Amygdala (tissue), 56 donors: ENCODE results near the gene LIMS2.

Experiments used
- DNase-seq, 56 donors: peaks; one replicate each; lab custom pipeline; 2025; lab: John Stamatoyannopoulos, UW

Gene LIMS2

DNA sequence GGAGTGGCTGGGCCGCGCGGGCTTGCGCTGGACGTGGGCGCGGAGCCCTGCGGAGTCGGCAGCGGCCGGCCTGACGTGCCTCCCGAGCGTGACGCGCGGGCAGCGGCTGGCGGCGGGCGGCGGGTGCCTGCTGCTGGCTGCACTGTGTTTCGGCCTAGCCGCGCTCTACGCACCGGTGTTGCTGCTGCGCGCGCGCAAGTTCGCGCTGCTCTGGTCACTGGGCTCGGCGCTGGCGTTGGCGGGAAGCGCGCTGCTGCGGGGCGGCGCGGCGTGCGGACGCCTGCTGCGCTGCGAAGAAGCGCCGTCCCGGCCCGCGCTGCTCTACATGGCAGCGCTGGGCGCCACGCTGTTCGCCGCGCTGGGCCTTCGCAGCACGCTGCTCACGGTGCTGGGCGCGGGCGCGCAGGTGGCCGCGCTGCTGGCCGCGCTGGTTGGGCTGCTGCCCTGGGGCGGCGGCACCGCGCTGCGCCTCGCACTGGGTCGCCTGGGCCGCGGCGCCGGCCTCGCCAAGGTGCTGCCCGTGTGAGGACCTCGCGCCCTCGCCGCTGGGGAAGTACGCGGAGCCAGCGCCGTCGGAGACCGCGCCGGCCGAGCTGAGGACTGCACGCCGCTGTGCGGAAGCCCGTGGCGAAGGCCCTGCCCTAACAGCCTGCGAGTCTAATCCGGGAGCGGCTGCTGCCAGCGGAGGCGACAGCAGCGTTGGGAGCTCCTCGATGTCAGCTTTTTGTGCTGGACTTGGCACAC, 26.5 kb upstream of the LIMS2 start:
- peak in 36 of 56 donors; percentile 24 to 85 (median 68) for DNase-seq

DNA sequence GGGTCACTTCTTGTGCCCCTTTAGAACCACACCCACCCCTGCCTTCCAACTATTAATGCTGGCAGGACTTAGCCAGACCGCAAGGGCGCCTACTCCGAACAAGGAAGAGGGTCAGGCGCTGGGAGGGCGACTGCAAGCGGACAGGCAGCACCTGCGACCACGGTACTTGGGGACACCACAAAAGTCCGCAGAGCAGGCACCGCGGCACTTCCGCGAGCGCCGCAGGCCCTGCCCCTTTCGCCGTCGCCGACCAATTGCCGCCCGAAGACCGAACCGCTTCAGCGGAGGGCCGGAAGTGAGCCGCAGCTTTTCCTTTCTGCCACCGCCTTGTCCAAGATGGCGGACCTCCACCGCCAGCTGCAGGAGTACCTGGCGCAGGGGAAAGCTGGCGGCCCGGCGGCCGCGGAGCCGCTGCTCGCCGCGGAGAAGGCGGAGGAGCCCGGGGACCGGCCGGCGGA, 25.9 kb upstream of the LIMS2 start, which contains the start of gene SFT2D3:
Gene SFT2D3 (plus strand): TSS at position 305 of the 458 bp plus-strand sequence. CDS start 32 bp downstream, at position 337.
- DNase-seq, result peak; percentile 34 to 94 (median 85)

DNA sequence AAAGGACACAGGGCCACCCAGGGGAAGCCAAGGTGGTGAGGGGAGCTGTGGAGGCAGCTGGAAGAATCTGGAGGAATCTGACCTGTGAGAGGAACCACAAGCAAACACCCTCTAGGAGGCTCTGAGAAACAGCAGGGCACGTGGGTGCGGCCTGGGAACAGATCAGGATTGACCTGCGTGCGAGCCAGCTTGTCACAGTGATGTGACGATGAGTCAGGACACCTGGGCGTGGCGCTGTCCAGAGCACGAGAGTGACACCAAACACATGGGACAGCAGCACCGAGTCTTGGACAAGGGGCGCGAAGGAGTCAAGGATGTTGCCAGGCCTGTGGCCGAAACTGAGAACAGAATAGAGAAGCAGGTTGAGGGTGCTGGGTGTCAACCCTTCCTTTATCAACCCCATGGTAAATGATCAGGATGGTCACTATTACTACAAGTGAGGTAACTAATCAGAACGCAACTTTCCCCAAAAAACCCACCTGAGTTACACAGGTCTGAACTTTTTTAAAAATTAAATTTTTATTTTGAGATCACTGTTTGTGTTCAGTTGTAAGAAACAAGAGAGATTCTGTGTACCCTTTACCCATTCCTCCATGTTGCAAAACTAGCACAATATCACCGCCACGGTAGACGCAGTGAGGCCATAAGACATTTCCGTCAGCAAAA, 25.3 kb upstream of the LIMS2 start:
- DNase-seq, result peak in 13 of 56 donors; percentile 9 to 44 (median 28)

DNA sequence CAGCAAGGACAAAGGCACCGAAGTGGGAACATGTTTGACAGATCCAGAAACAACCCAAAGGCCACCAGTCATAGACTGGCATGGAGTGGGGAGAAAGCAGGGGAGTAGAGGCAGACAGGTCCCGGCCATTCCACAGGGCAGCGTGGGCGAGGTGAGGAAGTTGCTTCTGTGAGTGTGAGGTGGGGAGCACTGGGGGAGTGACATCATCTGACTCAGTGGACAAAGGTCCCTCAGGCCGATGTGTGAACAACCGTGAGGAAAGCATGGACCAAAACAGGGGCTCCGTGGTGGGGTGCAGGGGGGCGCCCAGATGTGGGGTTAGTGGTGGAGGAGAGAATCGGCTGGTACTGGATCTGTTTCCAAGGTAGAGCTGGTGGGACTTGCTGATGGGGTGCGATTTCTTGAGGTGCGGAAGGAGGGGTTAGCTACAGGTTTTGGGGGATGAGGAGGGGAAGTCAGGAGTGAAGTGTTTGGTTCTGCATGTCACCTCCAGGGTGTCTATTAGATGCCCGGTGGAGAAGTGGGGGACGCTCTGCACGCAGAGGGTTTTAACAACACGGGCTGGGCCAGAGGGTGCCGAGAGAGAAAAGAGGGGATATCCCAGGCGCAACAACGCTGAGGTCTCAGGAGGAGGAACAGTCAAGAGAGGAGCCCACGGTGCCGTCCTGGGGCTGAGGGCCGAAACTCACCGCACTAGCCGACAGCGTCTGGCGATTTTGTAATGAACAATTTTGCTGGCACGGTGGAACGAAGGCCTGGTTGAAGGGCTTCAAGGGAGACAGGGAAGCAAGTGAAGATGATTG, 23.4 kb upstream of the LIMS2 start:
- DNase-seq, result no peak

DNA sequence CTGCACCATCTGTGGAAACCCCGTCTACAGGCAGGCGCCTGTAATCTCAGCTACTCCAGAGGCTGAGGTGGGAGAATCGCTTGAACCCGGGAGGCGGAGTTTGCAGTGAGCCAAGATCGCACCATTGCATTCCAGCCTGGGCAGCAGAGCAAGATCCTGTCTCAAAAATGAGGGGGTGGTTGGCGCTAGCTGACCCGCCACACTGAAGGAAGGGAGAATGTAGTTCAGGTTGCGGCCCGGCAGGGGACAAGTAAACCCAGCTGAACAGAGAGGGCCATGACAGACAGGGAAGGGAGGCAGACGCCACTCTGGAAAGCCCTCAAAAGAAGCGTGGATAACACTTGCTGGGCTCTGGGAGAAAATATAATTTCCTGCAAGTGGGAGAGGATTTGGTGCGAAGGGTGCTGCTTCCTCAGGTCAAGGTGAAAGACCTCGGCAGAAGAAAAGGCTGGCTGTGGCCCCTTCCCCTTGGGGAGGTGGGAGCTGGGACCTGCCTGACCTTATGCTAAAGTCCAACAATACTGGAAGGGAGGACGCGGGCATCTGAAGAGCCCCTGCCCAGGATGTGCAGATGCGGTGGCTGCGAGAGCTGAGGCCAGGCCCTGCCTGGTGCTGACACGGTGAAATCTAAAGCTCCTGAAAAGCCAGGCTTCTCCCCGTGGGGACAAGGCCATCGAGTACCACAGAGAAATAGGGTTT, 22.3 kb upstream of the LIMS2 start:
- DNase-seq, result no peak

DNA sequence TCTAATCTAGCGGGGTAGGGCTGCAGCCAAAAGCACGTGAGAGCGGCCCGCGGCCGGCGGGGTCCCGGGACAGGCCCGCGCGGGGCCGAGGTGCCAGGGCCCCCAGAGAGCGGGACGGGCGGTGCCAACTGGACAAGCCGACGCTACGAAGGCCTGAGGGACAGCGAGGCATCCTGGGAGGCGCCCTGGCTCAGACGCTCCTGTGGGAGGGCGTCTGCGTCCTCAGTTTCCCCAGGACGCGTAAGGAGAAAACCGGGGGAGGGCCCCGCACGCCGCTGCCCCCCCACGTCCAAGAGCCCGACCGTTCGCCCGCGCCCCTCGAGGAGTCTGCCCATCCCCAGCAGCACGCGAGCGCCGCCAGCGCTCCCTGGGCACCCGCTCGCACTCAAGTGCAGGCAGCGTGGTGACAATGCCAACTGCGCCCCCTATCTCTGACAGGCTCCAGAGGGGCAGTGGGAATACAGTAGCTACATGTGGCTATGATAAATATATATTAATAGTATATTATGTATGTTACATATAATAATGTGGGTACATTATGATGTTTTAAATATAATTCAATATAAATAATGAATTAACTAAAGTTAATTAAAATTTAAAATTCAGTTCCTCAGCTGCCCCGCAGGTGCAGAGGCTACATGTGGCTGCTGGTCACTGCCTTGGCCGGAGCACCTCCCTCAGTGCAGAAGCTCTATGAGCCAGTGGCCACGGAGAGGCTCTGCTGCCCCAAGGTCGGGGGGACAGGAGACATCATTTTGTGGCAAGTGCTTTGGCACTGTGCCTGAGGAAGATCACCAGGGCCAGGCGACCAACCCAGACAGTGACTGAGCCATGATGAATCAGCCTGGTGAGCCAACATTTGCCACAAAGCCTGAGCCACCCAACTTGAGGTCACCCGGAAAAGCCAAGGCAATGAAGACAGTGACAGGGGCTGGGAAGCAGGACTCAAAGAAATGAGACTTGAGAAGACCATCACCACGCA, 20.5 kb upstream of the LIMS2 start:
- DNase-seq, result peak in 31 of 56 donors; percentile 9 to 79 (median 45)

DNA sequence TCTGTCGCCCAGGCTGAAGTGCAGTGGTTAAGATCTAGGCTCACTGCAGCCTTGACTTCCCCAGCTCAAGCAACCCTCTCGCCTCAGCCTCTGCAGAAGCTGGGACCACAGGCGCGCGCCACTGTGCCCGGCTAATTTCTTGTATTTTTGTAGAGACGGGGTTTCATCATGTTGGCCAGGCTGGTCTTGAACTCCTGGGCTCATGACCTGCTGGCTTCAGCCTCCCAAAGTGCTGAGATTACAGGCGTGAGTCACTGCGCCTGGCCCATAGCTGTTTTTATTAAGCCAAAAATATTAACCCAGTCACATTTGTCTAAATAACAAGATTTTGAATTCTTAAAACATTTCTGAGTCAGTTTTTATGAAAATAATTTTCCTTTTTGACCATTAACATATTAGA, 19.7 kb upstream of the LIMS2 start:
- no peak for DNase-seq

DNA sequence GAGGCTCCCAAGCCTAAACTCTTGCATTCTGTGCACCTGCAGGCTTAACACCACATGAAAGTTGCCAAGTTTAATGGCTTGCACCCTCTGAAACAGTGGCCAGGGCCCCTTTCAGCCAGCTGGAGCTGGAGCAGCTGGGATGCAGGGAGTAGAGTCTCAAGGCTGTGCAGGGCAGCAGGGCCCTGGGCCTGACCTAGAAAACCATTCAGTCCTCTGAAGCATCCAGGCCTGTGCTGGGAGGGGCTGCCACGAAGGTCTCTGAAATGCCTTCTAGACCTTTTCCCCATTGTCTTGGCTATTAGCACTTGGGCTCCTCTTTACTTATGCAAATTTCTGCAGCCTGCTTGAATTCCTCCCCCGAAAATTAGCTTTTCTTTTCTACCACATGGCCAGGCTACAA, 15.4 kb upstream of the LIMS2 start:
- DNase-seq, result no peak

DNA sequence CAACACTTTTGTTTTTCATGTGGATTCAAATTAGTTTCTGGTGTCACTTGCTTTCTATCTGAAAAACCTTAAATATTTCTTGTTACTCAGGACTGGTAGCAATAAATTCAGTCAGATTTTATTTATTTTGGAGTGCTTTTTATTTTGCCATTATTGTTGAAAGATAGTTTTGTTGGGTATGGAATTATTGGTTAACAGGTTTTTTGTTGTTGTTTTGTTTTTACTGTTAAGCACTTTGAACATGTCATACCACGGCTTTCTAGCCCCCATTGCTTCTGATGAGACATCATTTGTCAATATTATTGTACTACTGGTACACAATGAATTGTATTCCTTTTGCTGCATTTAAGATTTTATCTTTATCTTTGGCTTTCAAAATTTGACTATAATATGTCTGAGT, 13.1 kb upstream of the LIMS2 start:
- DNase-seq, result no peak

DNA sequence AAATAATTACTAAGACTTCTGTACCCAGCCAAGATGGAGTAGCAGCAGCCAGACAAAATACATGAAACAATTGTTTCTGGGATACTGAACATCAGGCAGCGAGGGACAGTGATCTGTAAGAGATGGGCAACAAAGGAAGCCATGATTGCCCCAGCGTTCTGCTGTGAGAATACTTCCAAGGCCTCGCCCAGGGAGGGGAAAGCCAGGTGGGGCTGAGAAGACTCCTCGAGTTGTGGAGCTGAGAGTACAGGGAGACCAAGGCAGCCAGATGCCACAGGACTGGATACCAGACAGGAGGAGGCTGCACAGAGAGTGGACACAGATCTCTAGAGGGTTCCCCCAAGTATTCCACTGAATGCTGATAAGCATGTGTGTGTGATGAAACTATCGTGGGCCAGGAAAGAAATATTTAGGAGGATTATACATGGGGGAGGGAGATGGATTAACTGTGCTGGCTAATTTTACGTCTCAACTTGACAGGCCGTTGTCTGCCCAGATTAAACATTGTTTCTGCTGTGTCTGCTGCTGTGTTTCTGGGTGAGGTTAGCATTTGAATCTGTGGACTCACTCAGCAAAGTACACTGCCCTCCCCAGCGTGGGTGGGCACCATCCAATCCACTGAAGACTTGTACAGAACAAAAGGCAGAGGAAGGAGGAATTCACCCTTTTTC, 10.2 kb upstream of the LIMS2 start:
- no peak for DNase-seq

DNA sequence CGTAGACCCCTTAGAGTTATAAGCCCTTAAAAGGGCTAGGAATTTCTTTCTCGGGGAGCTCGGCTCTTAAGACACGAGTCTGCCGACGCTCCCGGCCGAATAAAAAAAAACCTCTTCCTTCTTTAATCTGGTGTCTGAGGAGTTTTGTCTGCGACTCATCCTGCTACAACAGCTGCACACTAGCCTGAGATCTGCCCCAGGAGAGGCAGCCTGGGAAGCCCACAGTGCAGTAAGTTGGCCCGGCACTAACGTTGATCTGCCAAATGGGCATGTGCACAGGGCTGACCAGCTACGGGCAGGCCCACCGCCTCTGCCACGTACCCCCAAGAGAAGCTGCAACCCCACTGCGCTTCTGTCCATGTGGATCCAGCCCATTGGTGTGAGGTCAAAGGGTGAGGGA, 8.4 kb upstream of the LIMS2 start:
- no peak for DNase-seq

DNA sequence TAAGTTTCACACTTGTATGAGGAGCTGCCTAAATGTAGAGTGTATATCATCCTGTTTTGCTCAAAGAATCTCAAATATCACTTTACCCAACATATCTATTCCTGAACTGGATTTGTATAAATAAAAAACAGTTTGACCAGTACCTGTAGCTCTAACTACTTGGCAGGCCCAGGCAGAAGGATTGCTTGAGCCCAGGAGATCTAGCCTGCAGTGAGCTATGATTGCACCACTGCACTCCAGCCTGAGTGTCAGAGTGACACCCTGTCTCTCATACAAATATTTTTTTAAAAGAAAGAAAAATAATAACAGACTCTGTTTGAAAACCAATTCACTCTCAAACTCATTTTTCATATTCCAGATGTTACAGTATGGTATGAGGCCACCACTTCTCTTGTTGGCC, 7.7 kb upstream of the LIMS2 start:
- DNase-seq, result no peak

DNA sequence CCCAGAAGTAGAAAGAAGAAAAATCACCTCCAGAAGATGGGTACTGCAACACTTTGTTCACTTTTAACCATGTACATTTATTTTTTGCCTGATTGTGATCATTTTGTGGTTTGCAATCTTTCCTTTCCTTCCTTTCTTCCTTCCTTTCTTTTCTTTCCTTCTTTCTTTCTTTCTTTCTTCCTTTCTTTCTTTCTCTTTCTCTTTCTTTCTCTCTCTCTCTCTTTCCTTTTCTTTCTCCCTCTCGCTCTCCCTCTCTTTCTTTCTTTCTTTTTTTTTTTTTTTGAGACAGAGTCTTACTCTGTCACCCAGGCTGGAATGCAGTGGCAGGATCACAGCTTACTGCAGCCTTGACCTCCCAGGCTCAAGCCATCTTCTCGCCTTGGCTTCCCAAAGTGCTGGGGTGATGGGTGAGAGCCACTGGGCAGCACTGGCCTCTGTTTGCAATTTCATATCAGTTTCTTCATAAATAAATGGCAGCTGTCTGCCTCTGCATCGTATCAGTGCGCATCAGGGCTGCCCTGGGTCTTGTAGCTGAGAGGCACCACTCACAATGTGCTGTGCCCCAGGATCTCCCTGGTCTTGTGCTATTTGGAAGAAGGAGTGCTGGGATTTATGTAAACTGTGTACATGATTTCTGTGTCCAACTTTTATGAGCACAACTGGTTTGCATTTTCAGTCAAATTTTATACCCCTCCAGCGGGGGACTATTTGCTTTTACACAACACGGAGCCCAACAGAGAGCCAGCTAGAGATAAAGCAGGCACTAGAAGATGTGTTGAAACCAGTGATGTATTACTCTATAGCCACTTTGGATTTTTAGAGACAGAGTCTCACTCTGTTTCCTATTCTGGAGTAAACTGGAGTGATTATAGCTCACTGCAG, 6.9 kb upstream of the LIMS2 start:
- no peak for DNase-seq

DNA sequence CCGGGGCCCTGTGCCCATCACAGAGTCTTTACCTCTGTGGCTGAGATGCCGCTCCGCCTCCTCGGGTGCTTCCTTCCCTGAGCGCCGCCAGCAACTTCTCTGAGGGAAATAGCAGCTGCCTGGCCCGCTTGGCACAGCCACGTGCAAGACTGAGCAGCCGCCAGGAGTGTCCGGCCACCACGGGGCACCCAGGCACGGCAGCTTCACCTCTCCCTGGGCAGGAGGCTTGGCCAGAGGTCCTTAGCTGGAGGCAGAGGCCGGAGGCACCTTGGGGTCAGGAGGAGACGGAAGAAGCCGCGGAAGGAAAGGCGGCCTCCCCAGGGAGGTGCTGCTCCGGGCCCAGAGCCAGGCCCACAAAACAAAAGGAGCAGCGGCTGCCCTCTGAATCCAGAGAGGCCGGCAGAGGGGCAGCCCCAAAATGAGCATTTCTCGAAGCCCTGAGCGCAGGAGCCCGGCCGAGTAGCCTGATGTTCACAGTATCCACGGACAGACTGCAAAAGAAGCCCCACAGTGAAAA, 6.0 kb upstream of the LIMS2 start:
- DNase-seq, result peak in 4 of 56 donors; percentile 26 to 28 (median 28)

DNA sequence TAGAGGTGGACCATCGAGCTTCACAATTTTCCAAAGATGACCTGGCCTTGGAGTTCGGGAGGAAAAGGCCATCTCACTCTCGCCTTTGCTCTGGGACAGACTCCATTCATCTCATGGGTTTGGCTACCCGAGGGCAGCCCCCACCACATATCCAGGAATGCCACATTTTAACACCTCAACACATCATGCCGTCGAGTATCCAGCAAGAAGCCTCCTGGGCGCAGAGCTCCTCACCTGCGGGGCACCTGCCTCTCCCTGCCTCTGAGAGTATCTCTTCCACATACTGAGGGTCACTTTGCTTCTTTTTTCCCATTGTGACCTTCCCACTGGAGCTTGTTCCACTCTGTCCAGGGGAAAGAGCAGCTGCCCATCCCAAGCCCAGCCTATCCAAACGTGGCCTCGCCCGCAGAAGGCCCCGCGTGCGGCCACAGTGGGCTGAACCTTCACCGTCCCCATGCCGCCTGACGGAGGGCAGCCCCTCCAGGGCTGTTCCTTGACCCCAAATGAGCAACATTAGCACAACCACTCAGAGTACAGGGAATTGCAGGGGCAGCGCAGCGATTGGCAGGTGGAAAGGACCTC, 5.5 kb upstream of the LIMS2 start:
- DNase-seq, result no peak

DNA sequence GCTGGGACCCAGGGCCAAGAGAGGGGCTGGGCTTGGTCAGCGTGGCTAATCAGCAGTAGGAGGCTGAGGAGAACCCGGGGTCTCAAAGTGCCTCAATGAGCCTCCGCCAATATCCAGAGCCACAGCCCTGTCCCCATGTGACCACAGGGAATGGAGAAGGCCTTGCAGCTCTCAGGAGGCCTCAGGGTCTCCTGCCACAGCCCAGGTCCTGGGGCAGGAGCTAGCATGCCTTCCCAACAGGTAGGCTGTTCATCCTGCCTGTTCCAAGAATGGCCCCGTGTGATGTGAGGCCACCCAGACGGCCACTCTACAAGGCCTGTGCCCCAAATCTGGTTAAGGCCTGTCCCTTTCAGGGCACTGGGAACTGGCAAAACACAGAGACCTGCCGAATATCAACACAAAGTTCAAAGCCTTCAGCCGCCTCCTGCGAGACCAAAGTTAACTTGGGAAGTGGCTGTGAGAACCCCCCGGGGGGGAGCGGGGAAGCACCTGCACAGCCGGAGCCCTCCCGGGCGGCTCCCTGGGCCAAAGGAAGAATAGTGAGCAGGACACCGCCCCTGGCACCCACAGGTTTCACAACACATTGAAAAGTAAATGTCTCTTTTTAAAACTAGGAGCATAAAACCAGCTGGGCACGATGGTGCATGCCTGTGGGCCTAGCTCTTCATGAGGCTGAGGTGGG, 4.5 kb upstream of the LIMS2 start:
- DNase-seq, result no peak

DNA sequence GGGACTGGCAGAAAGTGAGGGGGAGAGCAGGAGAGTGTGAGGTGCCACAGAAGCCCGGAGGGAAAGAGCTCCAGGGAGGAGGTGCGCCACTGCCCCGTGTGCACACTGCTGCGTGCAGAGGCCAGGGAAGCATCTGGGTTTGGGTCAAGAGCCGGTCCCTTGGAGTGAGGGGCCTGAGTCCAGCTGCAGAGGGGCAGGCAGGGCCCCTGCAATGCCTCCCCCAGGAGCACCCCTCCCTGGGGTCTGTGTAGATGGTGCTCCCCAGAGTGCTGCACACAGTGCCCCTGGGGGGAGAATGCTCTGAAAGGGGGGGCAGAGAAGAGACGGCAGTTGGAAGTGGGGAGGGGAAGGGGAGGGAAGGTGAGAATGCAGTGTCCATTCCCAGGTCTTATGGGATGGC, 3.7 kb upstream of the LIMS2 start:
- DNase-seq, result no peak
